Dedifferentiated amniotic fluid mesenchymal stem cell (primary cell): ENCODE data around the gene TFF2.

Source experiments
- DNase-seq: peaks from one replicate; pipeline ENCODE4 v3.0.0-alpha.2; 2016; ENCODE audit errors: extremely low spot score

Gene TFF2

GRCh38 chr21:42320791-42321190, 30.0 kb downstream of the TFF2 start:
- no peak for DNase-seq

GRCh38 chr21:42319851-42320572, 30.8 kb downstream of the TFF2 start:
- DNase-seq: no peak

GRCh38 chr21:42319376-42319775, 31.4 kb downstream of the TFF2 start:
- DNase-seq: no peak

GRCh38 chr21:42317826-42318746, 32.7 kb downstream of the TFF2 start:
- DNase-seq: no peak

GRCh38 chr21:42317341-42317741, 33.5 kb downstream of the TFF2 start:
- no peak for DNase-seq

GRCh38 chr21:42316891-42317290, 33.9 kb downstream of the TFF2 start:
- DNase-seq: no peak

- DNase-seq: no peak
Observed at GRCh38 chr21:42315296-42315891, 35.4 kb downstream of the TFF2 start, which contains the start of gene TFF3. Gene TFF3 (minus strand): TSS chr21:42315409. CDS start chr21:42315374, 35 bp downstream.

GRCh38 chr21:42314616-42315295, 36.0 kb downstream of the TFF2 start:
- no peak for DNase-seq

- DNase-seq: no peak
Observed at GRCh38 chr21:42313501-42313969, 37.3 kb downstream of the TFF2 start.

GRCh38 chr21:42312626-42313104, 38.1 kb downstream of the TFF2 start:
- no peak for DNase-seq

- DNase-seq: no peak
Observed at GRCh38 chr21:42311816-42312625, 38.8 kb downstream of the TFF2 start.

- no peak for DNase-seq
Observed at GRCh38 chr21:42311160-42311559, 39.6 kb downstream of the TFF2 start.

- DNase-seq: no peak
Observed at GRCh38 chr21:42310411-42311001, 40.3 kb downstream of the TFF2 start.

GRCh38 chr21:42309753-42310213, 41.0 kb downstream of the TFF2 start:
- no peak for DNase-seq

- no peak for DNase-seq
Observed at GRCh38 chr21:42308914-42309752, 41.7 kb downstream of the TFF2 start.

- no peak for DNase-seq
Observed at GRCh38 chr21:42308161-42308913, 42.5 kb downstream of the TFF2 start.

GRCh38 chr21:42307106-42307505, 43.7 kb downstream of the TFF2 start:
- DNase-seq: no peak

GRCh38 chr21:42306366-42307035, 44.3 kb downstream of the TFF2 start:
- no peak for DNase-seq
